ENCODE data around the gene NUDT6. TPM values are rescaled to one million over a fixed set of nuclear protein-coding genes. Genes with fewer than 3 reads are reported as not detected.
A peak's percentile ranks its signal among the peaks of the same experiment; 100 is the strongest.
"Not testable (repeated sequence)": the region's sequence is repeated elsewhere in the genome, so short reads cannot be mapped to it uniquely, and the experiment has no call there.

NUDT6 gene
- total RNA-seq, 1 experiment from 2014 or later = 27.6 TPM

- DNase-seq (ENCODE audit: low read depth) = no peak
- in situ Hi-C loops (cut with HindIII; ENCODE audit: low pct_unique_long_range_greater_than_20kb, low sequenced_read_pairs) = no loop called here
Measured at GRCh38 chr4:122851568-122851967, 70.8 kb downstream of the NUDT6 start.

GRCh38 chr4:122849789-122850188, 72.6 kb downstream of the NUDT6 start:
- DNase-seq (ENCODE audit: low read depth); in situ Hi-C loops (cut with HindIII; ENCODE audit: low pct_unique_long_range_greater_than_20kb, low sequenced_read_pairs): not testable (repeated sequence)

GRCh38 chr4:122847931-122848330, 74.5 kb downstream of the NUDT6 start:
- in situ Hi-C loops (cut with HindIII; ENCODE audit: low pct_unique_long_range_greater_than_20kb, low sequenced_read_pairs) = no loop called here
- DNase-seq (ENCODE audit: low read depth) = peak; percentile 16

GRCh38 chr4:122845760-122846159, 76.6 kb downstream of the NUDT6 start:
- DNase-seq (ENCODE audit: low read depth) = peak; percentile 63
- in situ Hi-C loops (cut with HindIII; ENCODE audit: low pct_unique_long_range_greater_than_20kb, low sequenced_read_pairs) = no loop called here

- in situ Hi-C loops (cut with HindIII; ENCODE audit: low pct_unique_long_range_greater_than_20kb, low sequenced_read_pairs) = no loop called here
- no peak for DNase-seq (ENCODE audit: low read depth)
Measured at GRCh38 chr4:122845066-122845465, 77.3 kb downstream of the NUDT6 start.

- in situ Hi-C loops (cut with HindIII; ENCODE audit: low pct_unique_long_range_greater_than_20kb, low sequenced_read_pairs); DNase-seq (ENCODE audit: low read depth): not testable (repeated sequence)
Measured at GRCh38 chr4:122844391-122844790, 78.0 kb downstream of the NUDT6 start.

- DNase-seq (ENCODE audit: low read depth) = peak; percentile 18
Measured at GRCh38 chr4:122842984-122843531, 79.3 kb downstream of the NUDT6 start.

More at GRCh38 chr4:122842984-122843531, 79.3 kb downstream of the NUDT6 start:
- in situ Hi-C loops (cut with HindIII; ENCODE audit: low pct_unique_long_range_greater_than_20kb, low sequenced_read_pairs) = no loop called here

Other genes with a start within 250 kb of the NUDT6 start
- gene BBS12, start 189.9 kb downstream of the NUDT6 start, total RNA-seq (2014; rRNA removed; shearing (Covaris generic); ENCODE audit: low replicate concordance) = 2.4 TPM in 2 replicates
- gene FGF2, start 95.8 kb downstream of the NUDT6 start, total RNA-seq (2014; rRNA removed; shearing (Covaris generic); ENCODE audit: low replicate concordance) = 26.6 and 27.7 TPM in 2 replicates